Right lobe of liver (tissue), 4 donors: Measurements from ENCODE around the gene RALGAPB.

Experiments used
- CTCF ChIP-seq, 4 donors: fragments of 200-600 bp in 3 of 4; fragments of 450-650 bp in 1 of 4; IDR thresholded peaks; one replicate each; pipeline versions ENCODE4 v1.5.1 to v1.8.0; 2016 to 2022; ENCODE audit warnings: antibody characterized with exemption in 4 of 4, mild to moderate bottlenecking in 2 of 4
- POLR2A ChIP-seq: fragments of 450-650 bp; IDR thresholded peaks from one replicate; pipeline ENCODE4 v1.6.1; 2017; ENCODE audit warnings: antibody characterized with exemption, mild to moderate bottlenecking
- donor health status: DM: no; HTN: no; CAD: no.
- donor health status: DM: no; HTN: no; CAD: no.
- donor health status: DM: no; HTN: yes; CAD: no.

GRCh38 chr20:38520261-38520660, 47.6 kb downstream of the RALGAPB start:
- TF ChIP-seq CTCF (IDR thresholded peaks at IDR 0.05) (no peak), POLR2A (no peak)
